ENCODE data around the gene EEIG1. TPM values are rescaled to one million over a fixed set of nuclear protein-coding genes. Genes with fewer than 3 reads are reported as not detected.

Gene EEIG1
- total RNA-seq, 1 donor = 20.6 TPM

DNA sequence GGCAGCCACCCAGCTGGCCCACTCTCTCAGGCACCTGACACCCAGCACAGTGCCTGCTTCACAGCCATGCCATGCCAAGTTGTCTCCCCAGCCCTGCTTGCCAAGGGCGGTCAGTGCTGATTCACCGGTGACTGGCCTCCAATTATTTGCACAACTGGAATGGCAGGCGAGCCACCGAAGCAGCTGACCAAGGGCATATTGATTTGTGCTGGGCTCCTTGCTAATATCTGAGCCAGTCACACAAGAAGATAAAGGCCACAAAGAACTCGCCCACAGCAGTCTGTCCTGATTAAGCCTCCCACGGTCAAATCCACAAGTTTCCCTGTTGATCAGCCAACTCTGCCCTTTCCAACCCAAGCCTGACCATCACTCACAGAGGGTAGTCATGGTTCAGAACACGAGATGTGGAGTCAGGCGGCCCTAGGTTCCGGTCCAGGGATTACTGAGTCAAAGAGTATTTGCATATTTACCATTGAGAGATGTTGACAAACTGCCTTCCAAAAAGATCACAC is 6.4 kb upstream of the EEIG1 start:
- peak overlapping the region; percentile 77 for H2AFZ ChIP-seq (ENCODE audit: low read length)
- H3K36me3 ChIP-seq (ENCODE audit: insufficient read depth, low read length) = no peaks in the 10 kb centered on the region
- no peak overlapping the region for H3K4me3 ChIP-seq (ENCODE audit: insufficient read depth, low read length)
- H3K79me2 ChIP-seq (ENCODE audit: insufficient read depth, low read length) = no peaks in the 10 kb centered on the region
- no peaks in the 10 kb centered on the region for H4K20me1 ChIP-seq (ENCODE audit: insufficient read depth, low read length)
- peaks cover 5% of the 10 kb centered on the region for H3K4me1 ChIP-seq (ENCODE audit: insufficient read depth, low read length)
- H3K9me3 ChIP-seq (ENCODE audit: low read depth, low read length) = no peaks in the 10 kb centered on the region
- peak overlapping the region; percentile 94 for H3K27ac ChIP-seq (ENCODE audit: low read depth, low read length)
- TF ChIP-seq, protein P1, sequence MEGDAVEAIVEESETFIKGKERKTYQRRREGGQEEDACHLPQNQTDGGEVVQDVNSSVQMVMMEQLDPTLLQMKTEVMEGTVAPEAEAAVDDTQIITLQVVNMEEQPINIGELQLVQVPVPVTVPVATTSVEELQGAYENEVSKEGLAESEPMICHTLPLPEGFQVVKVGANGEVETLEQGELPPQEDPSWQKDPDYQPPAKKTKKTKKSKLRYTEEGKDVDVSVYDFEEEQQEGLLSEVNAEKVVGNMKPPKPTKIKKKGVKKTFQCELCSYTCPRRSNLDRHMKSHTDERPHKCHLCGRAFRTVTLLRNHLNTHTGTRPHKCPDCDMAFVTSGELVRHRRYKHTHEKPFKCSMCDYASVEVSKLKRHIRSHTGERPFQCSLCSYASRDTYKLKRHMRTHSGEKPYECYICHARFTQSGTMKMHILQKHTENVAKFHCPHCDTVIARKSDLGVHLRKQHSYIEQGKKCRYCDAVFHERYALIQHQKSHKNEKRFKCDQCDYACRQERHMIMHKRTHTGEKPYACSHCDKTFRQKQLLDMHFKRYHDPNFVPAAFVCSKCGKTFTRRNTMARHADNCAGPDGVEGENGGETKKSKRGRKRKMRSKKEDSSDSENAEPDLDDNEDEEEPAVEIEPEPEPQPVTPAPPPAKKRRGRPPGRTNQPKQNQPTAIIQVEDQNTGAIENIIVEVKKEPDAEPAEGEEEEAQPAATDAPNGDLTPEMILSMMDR (IDR thresholded peaks at IDR 0.05; ENCODE audit: extremely low read depth, low read depth, low read length) = no peak
- peak overlapping the region; percentile 67 for H3K4me2 ChIP-seq (ENCODE audit: insufficient read depth, low read length)
- DNase-seq (ENCODE audit: insufficient read length, low spot score, missing footprints) = peak; percentile 98
- H3K27me3 ChIP-seq (ENCODE audit: insufficient read depth, low read length) = no peaks in the 10 kb centered on the region

GRCh38 chr9:127985011-127985410 is 4.2 kb upstream of the EEIG1 start:
- TF ChIP-seq, protein P1 (IDR thresholded peaks at IDR 0.05; ENCODE audit: extremely low read depth, low read depth, low read length) = no peak
- no peak overlapping the region for H3K27ac ChIP-seq (ENCODE audit: low read depth, low read length)
- peak; percentile 32 for DNase-seq (ENCODE audit: insufficient read length, low spot score, missing footprints)

GRCh38 chr9:127983847-127984289 is 3.1 kb upstream of the EEIG1 start:
- H3K4me3 ChIP-seq (ENCODE audit: insufficient read depth, low read length) = no peak overlapping the region
- TF ChIP-seq, protein P1 (IDR thresholded peaks at IDR 0.05; ENCODE audit: extremely low read depth, low read depth, low read length) = no peak
- H3K27me3 ChIP-seq (ENCODE audit: insufficient read depth, low read length) = no peaks in the 10 kb centered on the region
- no peak overlapping the region for H3K4me2 ChIP-seq (ENCODE audit: insufficient read depth, low read length)
- no peaks in the 10 kb centered on the region for H3K36me3 ChIP-seq (ENCODE audit: insufficient read depth, low read length)
- peaks cover 22% of the 10 kb centered on the region for H3K4me1 ChIP-seq (ENCODE audit: insufficient read depth, low read length)
- no peak overlapping the region for H3K27ac ChIP-seq (ENCODE audit: low read depth, low read length)
- peaks cover 12% of the 10 kb centered on the region for H4K20me1 ChIP-seq (ENCODE audit: insufficient read depth, low read length)
- H2AFZ ChIP-seq (ENCODE audit: low read length) = no peak overlapping the region
- H3K9me3 ChIP-seq (ENCODE audit: low read depth, low read length) = no peaks in the 10 kb centered on the region
- H3K79me2 ChIP-seq (ENCODE audit: insufficient read depth, low read length) = peaks cover 17% of the 10 kb centered on the region
- DNase-seq (ENCODE audit: insufficient read length, low spot score, missing footprints) = peak; percentile 8

More at GRCh38 chr9:127985011-127985410, 4.2 kb upstream of the EEIG1 start:
- peaks cover 11% of the 10 kb centered on the region for H3K4me1 ChIP-seq (ENCODE audit: insufficient read depth, low read length)
- no peak overlapping the region for H2AFZ ChIP-seq (ENCODE audit: low read length)
- H3K9me3 ChIP-seq (ENCODE audit: low read depth, low read length) = no peaks in the 10 kb centered on the region
- no peaks in the 10 kb centered on the region for H3K27me3 ChIP-seq (ENCODE audit: insufficient read depth, low read length)
- H3K79me2 ChIP-seq (ENCODE audit: insufficient read depth, low read length) = peaks cover 5% of the 10 kb centered on the region
- no peaks in the 10 kb centered on the region for H3K36me3 ChIP-seq (ENCODE audit: insufficient read depth, low read length)
- peaks cover under 1% of the 10 kb centered on the region for H4K20me1 ChIP-seq (ENCODE audit: insufficient read depth, low read length)
- no peak overlapping the region for H3K4me3 ChIP-seq (ENCODE audit: insufficient read depth, low read length)
- no peak overlapping the region for H3K4me2 ChIP-seq (ENCODE audit: insufficient read depth, low read length)

DNA sequence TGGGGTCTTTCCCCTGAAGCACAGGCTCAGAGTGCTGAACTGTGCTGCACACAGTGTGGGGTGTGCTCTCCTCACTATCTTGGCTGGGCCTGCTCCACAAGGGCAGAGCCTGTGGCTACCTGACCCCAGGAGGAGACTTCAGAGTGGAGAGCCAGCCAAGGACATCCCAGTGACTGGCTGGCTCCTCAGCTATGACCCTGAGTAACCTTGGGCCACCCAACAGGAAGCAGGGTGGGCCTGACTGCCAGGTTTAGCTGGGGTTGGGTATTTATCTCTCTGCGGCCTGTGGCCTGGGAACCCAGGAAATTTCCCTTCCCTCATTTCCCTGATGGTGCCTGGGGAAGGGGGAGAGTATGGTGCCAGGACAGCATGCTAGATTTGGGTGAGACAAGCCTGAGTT is 2.1 kb upstream of the EEIG1 start:
- no peaks in the 10 kb centered on the region for H3K27me3 ChIP-seq (ENCODE audit: insufficient read depth, low read length)
- TF ChIP-seq, protein P1 (IDR thresholded peaks at IDR 0.05; ENCODE audit: extremely low read depth, low read depth, low read length) = no peak

More for the DNA sequence above, 2.1 kb upstream of the EEIG1 start:
- no peak overlapping the region for H2AFZ ChIP-seq (ENCODE audit: low read length)
- no peak overlapping the region for H3K27ac ChIP-seq (ENCODE audit: low read depth, low read length)
- H3K79me2 ChIP-seq (ENCODE audit: insufficient read depth, low read length) = peaks cover 25% of the 10 kb centered on the region
- H3K4me3 ChIP-seq (ENCODE audit: insufficient read depth, low read length) = no peak overlapping the region
- DNase-seq (ENCODE audit: insufficient read length, low spot score, missing footprints) = peak; percentile 36
- no peaks in the 10 kb centered on the region for H3K36me3 ChIP-seq (ENCODE audit: insufficient read depth, low read length)
- no peak overlapping the region for H3K4me2 ChIP-seq (ENCODE audit: insufficient read depth, low read length)
- peaks cover 21% of the 10 kb centered on the region for H4K20me1 ChIP-seq (ENCODE audit: insufficient read depth, low read length)
- H3K9me3 ChIP-seq (ENCODE audit: low read depth, low read length) = no peaks in the 10 kb centered on the region
- peaks cover 32% of the 10 kb centered on the region for H3K4me1 ChIP-seq (ENCODE audit: insufficient read depth, low read length)
